H1 (cell line): ENCODE results near the gene SH2D1B. TPM values are rescaled to one million over a fixed set of nuclear protein-coding genes. Genes with fewer than 3 reads are reported as not detected.

Experiments used
- CTCF ChIA-PET: fragments of 300-600 bp; sonication (Branson Sonifier 250); formaldehyde crosslinking; loops from one replicate; lab custom pipeline; 2021; ENCODE audit not compliant: partially characterized antibody; lab: Charles Lee
- POLR2A ChIA-PET: fragments of 300-600 bp; sonication (Branson Sonifier 250); formaldehyde crosslinking; loops from one replicate; lab custom pipeline; 2021; ENCODE audit warnings: inconsistent platforms; ENCODE audit not compliant: partially characterized antibody; lab: Charles Lee
- DNase-seq, 2 experiments: peaks; one replicate each; pipeline versions ENCODE4 v3.0.0 to v3.0.0-alpha.2; 2010 to 2022; ENCODE audit warnings: low spot score in 2 of 2, low read depth in 1 of 2, mixed read lengths in 1 of 2
- FAIRE-seq: peaks from 2 replicates; lab custom pipeline; 2011; peaks lifted over from hg19 to GRCh38; lab: Jason Lieb, UNC
- H2AFZ ChIP-seq: 2 replicates; pipeline ENCODE4 v1.8.1; 2012; ENCODE audit warnings: low read length, inconsistent platforms
- H2AK5ac ChIP-seq: 2 replicates; pipeline ENCODE4 v1.6.1; 2013; ENCODE audit warnings: low read depth, low read length
- H2BK120ac ChIP-seq: replicated peaks from 2 replicates; pipeline ENCODE3; 2013; ENCODE audit warnings: low read depth, low read length, inconsistent platforms
- H2BK12ac ChIP-seq: 2 replicates; pipeline ENCODE4 v1.6.1; 2013; ENCODE audit warnings: low read depth, low read length
- H2BK15ac ChIP-seq: 2 replicates; pipeline ENCODE4 v1.6.1; 2013; ENCODE audit warnings: low read length
- H2BK20ac ChIP-seq: 2 replicates; pipeline ENCODE4 v1.6.1; 2013; ENCODE audit warnings: low read length
- H2BK5ac ChIP-seq: 2 replicates; pipeline ENCODE4 v1.6.1; 2013; ENCODE audit warnings: low read depth, low read length
- H3K14ac ChIP-seq: 2 replicates; pipeline ENCODE4 v1.6.1; 2013; ENCODE audit warnings: inconsistent platforms; ENCODE audit not compliant: insufficient read length
- H3K18ac ChIP-seq: 2 replicates; pipeline ENCODE4 v1.6.1; 2013; ENCODE audit warnings: low read length; ENCODE audit errors: extremely low read depth
- H3K23ac ChIP-seq: 2 replicates; pipeline ENCODE4 v1.6.1; 2013; ENCODE audit warnings: inconsistent platforms; ENCODE audit not compliant: insufficient read length
- H3K23me2 ChIP-seq: 2 replicates; pipeline ENCODE4 v1.6.1; 2013; ENCODE audit warnings: low read depth, low read length
- H3K27ac ChIP-seq: 2 replicates; pipeline ENCODE4 v1.6.1; 2011; ENCODE audit warnings: low read depth, low read length, inconsistent platforms
- H3K27me3 ChIP-seq, 4 experiments: replicated peaks in 1 of 4; 1 replicate in 1 of 4; 2 replicates in 3 of 4; pipeline versions ENCODE4 v1.6.1 to v1.8.1; 2011 to 2013; ENCODE audit warnings: low read length in 3 of 4, mild to moderate bottlenecking in 3 of 4, inconsistent platforms in 2 of 4, mixed read lengths in 2 of 4, moderate library complexity in 1 of 4; ENCODE audit not compliant: control insufficient read depth in 3 of 4, insufficient read depth in 3 of 4; ENCODE audit errors: extremely low read depth in 1 of 4
- H3K36me3 ChIP-seq, 4 experiments: 2 replicates each; pipeline versions ENCODE4 v1.6.1 to v1.8.1; 2011 to 2013; ENCODE audit warnings: mild to moderate bottlenecking in 4 of 4, low read length in 3 of 4, moderate library complexity in 2 of 4, control low read depth in 1 of 4, inconsistent platforms in 1 of 4; ENCODE audit not compliant: insufficient read depth in 4 of 4, control insufficient read depth in 2 of 4
- H3K4ac ChIP-seq: replicated peaks from 2 replicates; pipeline ENCODE3; 2013; ENCODE audit warnings: low read length, low read depth, mixed read lengths, inconsistent platforms; ENCODE audit not compliant: insufficient read length
- H3K4me1 ChIP-seq, 4 experiments: replicated peaks in 1 of 4; 1 replicate in 1 of 4; 2 replicates in 3 of 4; pipeline versions ENCODE4 v1.6.1 to v1.8.1; 2011 to 2013; ENCODE audit warnings: low read length in 3 of 4, inconsistent platforms in 2 of 4, mixed read lengths in 1 of 4; ENCODE audit not compliant: insufficient read depth in 4 of 4, control insufficient read depth in 3 of 4
- H3K4me2 ChIP-seq, 2 experiments: 2 replicates each; pipeline versions ENCODE4 v1.6.1 to v1.8.1; 2011 to 2013; ENCODE audit warnings: low read depth in 2 of 2, low read length in 2 of 2, control low read depth in 1 of 2, inconsistent platforms in 1 of 2, mild to moderate bottlenecking in 1 of 2; ENCODE audit not compliant: insufficient read depth in 1 of 2
- H3K4me3 ChIP-seq, 4 experiments: fragments of 200-600, 300-600 bp in 1 of 4; sonication (generic), shearing (Covaris generic), sonication (Bioruptor Twin) in 1 of 4; 2 replicates each; pipeline versions ENCODE4 v1.5.1 to v1.8.1; 2011 to 2016; ENCODE audit warnings: low read length in 4 of 4, low read depth in 3 of 4, control low read depth in 2 of 4, inconsistent platforms in 2 of 4, mild to moderate bottlenecking in 2 of 4, mixed read lengths in 1 of 4, moderate library complexity in 1 of 4; ENCODE audit not compliant: insufficient read depth in 2 of 4; ENCODE audit errors: extremely low read depth in 1 of 4
- H3K56ac ChIP-seq: replicated peaks from 2 replicates; pipeline ENCODE3; 2013; ENCODE audit warnings: low read depth, mild to moderate bottlenecking, mixed read lengths, low read length, inconsistent platforms; ENCODE audit not compliant: insufficient read length
- H3K79me1 ChIP-seq: 2 replicates; pipeline ENCODE4 v1.6.1; 2013; ENCODE audit warnings: low read depth, low read length, control low read depth
- H3K79me2 ChIP-seq, 2 experiments: 2 replicates each; pipeline versions ENCODE4 v1.6.1 to v1.8.1; 2012 to 2013; ENCODE audit warnings: low read length in 2 of 2, mild to moderate bottlenecking in 2 of 2, inconsistent platforms in 1 of 2; ENCODE audit not compliant: insufficient read depth in 2 of 2, control insufficient read depth in 1 of 2
- H3K9ac ChIP-seq, 4 experiments: replicated peaks in 1 of 4; 1 replicate in 1 of 4; 2 replicates in 3 of 4; pipeline versions ENCODE4 v1.6.1 to v1.8.1; 2011 to 2013; ENCODE audit warnings: low read depth in 3 of 4, low read length in 3 of 4, control low read depth in 2 of 4, mild to moderate bottlenecking in 2 of 4, moderate library complexity in 2 of 4, inconsistent platforms in 1 of 4; ENCODE audit errors: extremely low read depth in 1 of 4
- H3K9me3 ChIP-seq, 2 experiments: 2 replicates each; pipeline versions ENCODE4 v1.6.1 to v1.8.1; 2012 to 2013; ENCODE audit warnings: mild to moderate bottlenecking in 2 of 2, moderate library complexity in 2 of 2, control low read depth in 1 of 2, inconsistent platforms in 1 of 2, low read depth in 1 of 2, low read length in 1 of 2, mixed read lengths in 1 of 2; ENCODE audit not compliant: insufficient read depth in 2 of 2
- H4K20me1 ChIP-seq, 2 experiments: replicated peaks in 1 of 2; 2 replicates each; pipeline versions ENCODE3 to v1.8.1; 2011 to 2013; ENCODE audit warnings: inconsistent platforms in 2 of 2, low read length in 2 of 2, mild to moderate bottlenecking in 1 of 2; ENCODE audit not compliant: insufficient read depth in 2 of 2, control insufficient read depth in 1 of 2
- H4K5ac ChIP-seq: 2 replicates; pipeline ENCODE4 v1.6.1; 2013; ENCODE audit warnings: low read length, low read depth, mixed read lengths, inconsistent platforms; ENCODE audit not compliant: insufficient read length
- H4K8ac ChIP-seq: 2 replicates; pipeline ENCODE4 v1.8.0; 2013; ENCODE audit warnings: mild to moderate bottlenecking, moderate library complexity, low read length, inconsistent platforms; ENCODE audit not compliant: insufficient read depth; ENCODE audit errors: extremely low read depth
- H4K91ac ChIP-seq: replicated peaks from 2 replicates; pipeline ENCODE3; 2013; ENCODE audit warnings: low read length, mixed read lengths, inconsistent platforms; ENCODE audit not compliant: insufficient read length
- CEBPB ChIP-seq: IDR thresholded peaks from 2 replicates; pipeline ENCODE4 v1.6.1; 2012; ENCODE audit warnings: low read depth, low read length
- CHD1 ChIP-seq: IDR thresholded peaks from 2 replicates; pipeline ENCODE4 v1.6.1; 2012; ENCODE audit warnings: low read depth, low read length, improper control_type of control experiment
- EGR1 ChIP-seq: IDR thresholded peaks from 2 replicates; pipeline ENCODE4 v1.6.1; 2011; ENCODE audit warnings: low read depth, low read length, borderline replicate concordance
- KDM4A ChIP-seq: IDR thresholded peaks from one replicate; pipeline ENCODE4 v1.7.1; 2012; ENCODE audit warnings: low read depth, mild to moderate bottlenecking, moderate library complexity, low read length, inconsistent platforms; ENCODE audit not compliant: severe bottlenecking
- PHF8 ChIP-seq: fragments of 200-600 bp; sonication (generic); conservative IDR thresholded peaks from 2 replicates; pipeline ENCODE4 v1.7.1; 2012; ENCODE audit warnings: low read depth, mild to moderate bottlenecking, inconsistent platforms, low read length, moderate library complexity
- SIRT6 ChIP-seq: IDR thresholded peaks from one replicate; pipeline ENCODE4 v1.7.1; 2012; ENCODE audit warnings: low read length, inconsistent platforms
- SP4 ChIP-seq: IDR thresholded peaks from 2 replicates; pipeline ENCODE4 v1.6.1; 2012; ENCODE audit warnings: low read length, inconsistent platforms
- WGBS, 2 experiments: shearing (Covaris generic) in 1 of 2; methylation state at CpG; one replicate each; pipeline versions ENCODE4 v1.1.6 to v1.1.7; 2013 to 2015; ENCODE audit warnings: low lambda C conversion rate in 2 of 2, mixed read lengths in 2 of 2, inconsistent platforms in 1 of 2, low coverage in 1 of 2, missing lambda C conversion rate in 1 of 2; ENCODE audit not compliant: insufficient replicate concordance in 2 of 2, insufficient coverage in 1 of 2, insufficient read length in 1 of 2; ENCODE audit errors: extremely low coverage in 1 of 2, missing lambda C conversion rate in 1 of 2; 5-methylcytosine and 5-hydroxymethylcytosine counted together
- polyA plus RNA-seq, 7 experiments: library from polyadenylated mRNA; depleted of rRNA in 3 of 7; stranded (reverse) in 5 of 7; unstranded in 2 of 7; fragments of >200 nt in 5 of 7; fragments of 200-250 nt in 2 of 7; gene quantifications; 1 replicate in 5 of 7; 2 replicates in 1 of 7; 4 replicates in 1 of 7; pipeline versions ENCODE4 v1.2.1 to v1.2.3, GENCODE V29; 2011 to 2013; ENCODE audit warnings: missing spikeins in 2 of 7, mixed read lengths in 2 of 7
- total RNA-seq: library from RNA; stranded (reverse); fragmentation: NEBNext Ultra II Directional; extraction: Animal tissue kit (Norgen Biotek cat#: 25700); gene quantifications from 2 replicates; pipeline ENCODE4 v1.2.1, GENCODE V29; 2021
- TF ChIP-seq, protein P1 (sequence below), 3 experiments: IDR thresholded peaks; 1 replicate in 2 of 3; 2 replicates in 1 of 3; pipeline versions ENCODE4 v1.5.1 to v1.6.1; 2011; ENCODE audit warnings: low read length in 3 of 3, mild to moderate bottlenecking in 3 of 3, inconsistent platforms in 2 of 3, low read depth in 1 of 3, moderate library complexity in 1 of 3; ENCODE audit not compliant: insufficient read depth in 1 of 3; ENCODE audit errors: control extremely low read depth in 1 of 3

SH2D1B gene
- total and polyA plus RNA-seq, 2 of the 8 experiments (the other 6 are each of a cell fraction or from before 2014, with no cell fraction given), result not detected

DNA sequence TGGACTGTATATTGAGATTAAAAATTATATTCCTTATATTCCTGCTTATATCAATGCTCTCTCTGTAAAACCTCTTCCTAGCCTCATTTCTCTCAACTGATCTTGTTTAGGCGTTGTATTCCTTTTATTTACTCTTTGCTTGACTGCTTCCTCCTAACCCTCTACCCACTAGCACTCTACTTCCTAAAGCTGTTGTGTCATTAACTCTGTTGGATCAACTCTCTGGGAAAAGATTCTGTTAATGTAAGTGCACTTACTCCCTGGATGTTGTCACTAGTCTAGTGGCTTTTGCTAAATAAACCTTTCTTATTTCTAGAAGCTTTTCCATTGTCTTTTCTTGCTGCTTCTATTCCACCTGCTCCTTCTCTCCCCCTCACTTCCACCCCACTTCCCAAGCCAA is 41.8 kb downstream of the SH2D1B start:
- CTCF ChIA-PET, result interaction anchor here (1.0 to 2.1 kb wide), 3 partner anchors 13 to 106 kb away, joined by 3 to 6 read pairs (median 3); no protein-coding TSS in a partner anchor
- Histone ChIP-seq H3K4ac (no peak overlapping the region), H3K9ac (no peak overlapping the region), H2AK5ac (no peak overlapping the region), H2BK12ac (no peak overlapping the region), H3K79me1 (no peaks in the 10 kb centered on the region), H3K36me3 (peaks cover 0 to 6% (median 1%) of the 10 kb centered on the region in 4 experiments; a peak in 1 of 8 replicates), H4K91ac (no peak overlapping the region), H3K18ac (no peak overlapping the region), H4K20me1 (peaks cover 0 to 2% of the 10 kb centered on the region in 2 experiments), H3K4me1 (no peaks in the 10 kb centered on the region), H3K56ac (no peak overlapping the region), H4K8ac (no peak overlapping the region), H3K4me3 (no peak overlapping the region), H2BK5ac (no peak overlapping the region), H3K9me3 (no peaks in the 10 kb centered on the region), H3K79me2 (no peaks in the 10 kb centered on the region), H2BK120ac (no peak overlapping the region), H2BK15ac (no peak overlapping the region), H3K23ac (no peak overlapping the region), H2BK20ac (no peak overlapping the region), H2AFZ (no peak overlapping the region), H3K27me3 (no peaks in the 10 kb centered on the region), H4K5ac (no peak overlapping the region), H3K14ac (no peak overlapping the region), H3K4me2 (no peak overlapping the region), H3K27ac (no peak overlapping the region), H3K23me2 (no peaks in the 10 kb centered on the region)
- no peak for FAIRE-seq
- WGBS, 2 experiments, result 86% methylated on average over 1 of the region's 1 CpG; no CpG with 5 or more reads in 1 of the 2 experiments
- DNase-seq, result no peak
- POLR2A ChIA-PET, result no interaction called here
- no peak for TF ChIP-seq SIRT6
- TF ChIP-seq PHF8, result no peak
- TF ChIP-seq EGR1, result no peak
- no peak for TF ChIP-seq KDM4A
- no peak for TF ChIP-seq CHD1
- no peak for TF ChIP-seq SP4
- TF ChIP-seq CEBPB, result no peak
- TF ChIP-seq, protein P1, sequence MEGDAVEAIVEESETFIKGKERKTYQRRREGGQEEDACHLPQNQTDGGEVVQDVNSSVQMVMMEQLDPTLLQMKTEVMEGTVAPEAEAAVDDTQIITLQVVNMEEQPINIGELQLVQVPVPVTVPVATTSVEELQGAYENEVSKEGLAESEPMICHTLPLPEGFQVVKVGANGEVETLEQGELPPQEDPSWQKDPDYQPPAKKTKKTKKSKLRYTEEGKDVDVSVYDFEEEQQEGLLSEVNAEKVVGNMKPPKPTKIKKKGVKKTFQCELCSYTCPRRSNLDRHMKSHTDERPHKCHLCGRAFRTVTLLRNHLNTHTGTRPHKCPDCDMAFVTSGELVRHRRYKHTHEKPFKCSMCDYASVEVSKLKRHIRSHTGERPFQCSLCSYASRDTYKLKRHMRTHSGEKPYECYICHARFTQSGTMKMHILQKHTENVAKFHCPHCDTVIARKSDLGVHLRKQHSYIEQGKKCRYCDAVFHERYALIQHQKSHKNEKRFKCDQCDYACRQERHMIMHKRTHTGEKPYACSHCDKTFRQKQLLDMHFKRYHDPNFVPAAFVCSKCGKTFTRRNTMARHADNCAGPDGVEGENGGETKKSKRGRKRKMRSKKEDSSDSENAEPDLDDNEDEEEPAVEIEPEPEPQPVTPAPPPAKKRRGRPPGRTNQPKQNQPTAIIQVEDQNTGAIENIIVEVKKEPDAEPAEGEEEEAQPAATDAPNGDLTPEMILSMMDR (IDR thresholded peaks at IDR 0.05; ENCODE audit: control extremely low read depth in 1 of 3, insufficient read depth in 1 of 3, low read depth in 1 of 3, low read length in 3 of 3), result no peak
